H9 (cell line): ENCODE data around the gene SLC22A3. TPM values are rescaled to one million over a fixed set of nuclear protein-coding genes. Genes with fewer than 3 reads are reported as not detected.

ENCODE experiments used
- DNase-seq: peaks from one replicate; pipeline ENCODE4 v3.0.0-alpha.2; 2017
- H2AFZ ChIP-seq: one replicate; pipeline ENCODE4 v1.6.1; 2013; ENCODE audit warnings: mild to moderate bottlenecking, low read length, control low read depth, moderate library complexity
- H2AK5ac ChIP-seq: 2 replicates; pipeline ENCODE4 v1.6.1; 2013; ENCODE audit warnings: low read length, control low read depth, mixed read lengths; ENCODE audit not compliant: insufficient read length
- H2BK120ac ChIP-seq: one replicate; pipeline ENCODE4 v1.6.1; 2013; ENCODE audit warnings: low read depth, mild to moderate bottlenecking, low read length, control low read depth, inconsistent platforms; ENCODE audit not compliant: poor library complexity, severe bottlenecking
- H2BK12ac ChIP-seq: 2 replicates; pipeline ENCODE4 v1.6.1; 2013; ENCODE audit warnings: low read length, control low read depth, mixed read lengths, low read depth; ENCODE audit not compliant: insufficient read length
- H2BK15ac ChIP-seq: 2 replicates; pipeline ENCODE4 v1.6.1; 2013; ENCODE audit warnings: low read depth, low read length, control low read depth
- H2BK20ac ChIP-seq: one replicate; pipeline ENCODE4 v1.6.1; 2013; ENCODE audit warnings: low read depth, mild to moderate bottlenecking, low read length, control low read depth, inconsistent platforms; ENCODE audit not compliant: poor library complexity, severe bottlenecking
- H2BK5ac ChIP-seq: 2 replicates; pipeline ENCODE4 v1.6.1; 2013; ENCODE audit warnings: low read length, control low read depth, mixed read lengths; ENCODE audit not compliant: insufficient read length
- H3K14ac ChIP-seq: 2 replicates; pipeline ENCODE4 v1.6.1; 2013; ENCODE audit warnings: low read length, control low read depth; ENCODE audit not compliant: insufficient read depth
- H3K18ac ChIP-seq: 2 replicates; pipeline ENCODE4 v1.6.1; 2013; ENCODE audit warnings: low read depth, mild to moderate bottlenecking, mixed read lengths, low read length, control low read depth; ENCODE audit not compliant: insufficient read length
- H3K23ac ChIP-seq: 2 replicates; pipeline ENCODE4 v1.6.1; 2013; ENCODE audit warnings: low read length, control low read depth, mixed read lengths, low read depth; ENCODE audit not compliant: insufficient read length
- H3K23me2 ChIP-seq: 2 replicates; pipeline ENCODE4 v1.6.1; 2013; ENCODE audit warnings: low read depth, mild to moderate bottlenecking, mixed read lengths, low read length, control low read depth; ENCODE audit not compliant: insufficient read length, poor library complexity, severe bottlenecking
- H3K27ac ChIP-seq: 2 replicates; pipeline ENCODE4 v1.5.1; 2013; ENCODE audit warnings: low read length, control low read depth, mixed read lengths, low read depth; ENCODE audit not compliant: insufficient read length
- H3K27me3 ChIP-seq: 2 replicates; pipeline ENCODE4 v1.6.1; 2013; ENCODE audit warnings: low read length, control low read depth, inconsistent platforms; ENCODE audit not compliant: insufficient read depth
- H3K4ac ChIP-seq: 2 replicates; pipeline ENCODE4 v1.6.1; 2013; ENCODE audit warnings: low read depth, mild to moderate bottlenecking, control low read depth, inconsistent platforms, low read length, moderate library complexity
- H3K4me1 ChIP-seq: 2 replicates; pipeline ENCODE4 v1.6.1; 2013; ENCODE audit warnings: low read length, control low read depth, inconsistent platforms; ENCODE audit not compliant: insufficient read depth
- H3K4me2 ChIP-seq: 2 replicates; pipeline ENCODE4 v1.6.1; 2013; ENCODE audit warnings: low read length, control low read depth, mixed read lengths; ENCODE audit not compliant: insufficient read length, insufficient read depth
- H3K56ac ChIP-seq: 2 replicates; pipeline ENCODE4 v1.6.1; 2013; ENCODE audit warnings: low read depth, mild to moderate bottlenecking, mixed read lengths, low read length, control low read depth; ENCODE audit not compliant: insufficient read length
- H3K79me1 ChIP-seq: 2 replicates; pipeline ENCODE4 v1.6.1; 2013; ENCODE audit warnings: low read depth, mild to moderate bottlenecking, moderate library complexity, low read length, control low read depth, inconsistent platforms; ENCODE audit not compliant: insufficient read depth, poor library complexity, severe bottlenecking
- H3K79me2 ChIP-seq: 2 replicates; pipeline ENCODE4 v1.6.1; 2013; ENCODE audit warnings: low read length, control low read depth, inconsistent platforms; ENCODE audit not compliant: insufficient read depth
- H3K9ac ChIP-seq: 2 replicates; pipeline ENCODE4 v1.6.1; 2013; ENCODE audit warnings: low read length, control low read depth, mixed read lengths; ENCODE audit not compliant: insufficient read length; ENCODE audit errors: extremely low read depth
- H3K9me3 ChIP-seq: one replicate; pipeline ENCODE4 v1.6.1; 2013; ENCODE audit warnings: low read depth, low read length, inconsistent platforms; ENCODE audit not compliant: control insufficient read depth
- H3T11ph ChIP-seq: one replicate; pipeline ENCODE4 v1.6.1; 2013; ENCODE audit warnings: mild to moderate bottlenecking, low read length, control low read depth, inconsistent platforms
- H4K20me1 ChIP-seq: one replicate; pipeline ENCODE4 v1.6.1; 2013; ENCODE audit not compliant: control insufficient read depth, insufficient read length, insufficient read depth
- H4K5ac ChIP-seq: 2 replicates; pipeline ENCODE4 v1.6.1; 2013; ENCODE audit warnings: low read depth, mild to moderate bottlenecking, mixed read lengths, low read length, control low read depth; ENCODE audit not compliant: insufficient read length
- H4K8ac ChIP-seq: replicated peaks from 2 replicates; pipeline ENCODE4 v1.6.1; 2013; ENCODE audit warnings: low read length, control low read depth, mixed read lengths, low read depth; ENCODE audit not compliant: insufficient read length
- H4K91ac ChIP-seq: 2 replicates; pipeline ENCODE4 v1.6.1; 2013; ENCODE audit warnings: low read depth, mild to moderate bottlenecking, moderate library complexity, mixed read lengths, low read length, control low read depth; ENCODE audit not compliant: insufficient read length
- H3K27ac Mint-ChIP-seq, 3 experiments: 2 replicates in 2 of 3; 3 replicates in 1 of 3; pipeline ENCODE4 v1.8.0; 2020 to 2021; ENCODE audit warnings: mixed read lengths in 3 of 3, mild to moderate bottlenecking in 1 of 3, moderate library complexity in 1 of 3
- H3K27me3 Mint-ChIP-seq: 2 replicates; pipeline ENCODE4 v1.8.0; 2021; ENCODE audit warnings: low read depth, mild to moderate bottlenecking, moderate library complexity, mixed read lengths
- H3K36me3 Mint-ChIP-seq, 3 experiments: 2 replicates in 2 of 3; 3 replicates in 1 of 3; pipeline ENCODE4 v1.8.0; 2020 to 2021; ENCODE audit warnings: low read depth in 3 of 3, mixed read lengths in 3 of 3; ENCODE audit not compliant: insufficient read depth in 1 of 3
- H3K4me1 Mint-ChIP-seq, 2 experiments: 2 replicates each; pipeline ENCODE4 v1.8.0; 2020; ENCODE audit warnings: mixed read lengths in 2 of 2
- H3K4me3 Mint-ChIP-seq, 2 experiments: 2 replicates in 1 of 2; 3 replicates in 1 of 2; pipeline ENCODE4 v1.8.0; 2020 to 2021; ENCODE audit warnings: mild to moderate bottlenecking in 2 of 2, mixed read lengths in 2 of 2, moderate library complexity in 1 of 2
- H3K9me3 Mint-ChIP-seq, 2 experiments: 2 replicates in 1 of 2; 3 replicates in 1 of 2; pipeline ENCODE4 v1.8.0; 2020; ENCODE audit warnings: mild to moderate bottlenecking in 2 of 2, mixed read lengths in 2 of 2, moderate library complexity in 1 of 2
- WGBS: extraction: QIAGEN DNeasy Blood & Tissue Kit; methylation state at CpG from one replicate; pipeline ENCODE4 v1.1.7; 2013; ENCODE audit warnings: missing lambda C conversion rate, low lambda C conversion rate, mixed read lengths; ENCODE audit not compliant: insufficient read length; ENCODE audit errors: extremely low coverage; 5-methylcytosine and 5-hydroxymethylcytosine counted together
- total RNA-seq: library from RNA; stranded (reverse); gene quantifications from 2 replicates; pipeline ENCODE4 v1.2.1, GENCODE V29; 2021
- TF ChIP-seq, protein P1 (sequence below): fragments of 200-600 bp; sonication (generic); conservative IDR thresholded peaks from 3 replicates; pipeline ENCODE4 v1.8.0; 2021; ENCODE audit warnings: antibody characterized with exemption, mild to moderate bottlenecking

The SLC22A3 gene
- total RNA-seq, 1 experiment from 2014 or later: 2.7 TPM

DNA sequence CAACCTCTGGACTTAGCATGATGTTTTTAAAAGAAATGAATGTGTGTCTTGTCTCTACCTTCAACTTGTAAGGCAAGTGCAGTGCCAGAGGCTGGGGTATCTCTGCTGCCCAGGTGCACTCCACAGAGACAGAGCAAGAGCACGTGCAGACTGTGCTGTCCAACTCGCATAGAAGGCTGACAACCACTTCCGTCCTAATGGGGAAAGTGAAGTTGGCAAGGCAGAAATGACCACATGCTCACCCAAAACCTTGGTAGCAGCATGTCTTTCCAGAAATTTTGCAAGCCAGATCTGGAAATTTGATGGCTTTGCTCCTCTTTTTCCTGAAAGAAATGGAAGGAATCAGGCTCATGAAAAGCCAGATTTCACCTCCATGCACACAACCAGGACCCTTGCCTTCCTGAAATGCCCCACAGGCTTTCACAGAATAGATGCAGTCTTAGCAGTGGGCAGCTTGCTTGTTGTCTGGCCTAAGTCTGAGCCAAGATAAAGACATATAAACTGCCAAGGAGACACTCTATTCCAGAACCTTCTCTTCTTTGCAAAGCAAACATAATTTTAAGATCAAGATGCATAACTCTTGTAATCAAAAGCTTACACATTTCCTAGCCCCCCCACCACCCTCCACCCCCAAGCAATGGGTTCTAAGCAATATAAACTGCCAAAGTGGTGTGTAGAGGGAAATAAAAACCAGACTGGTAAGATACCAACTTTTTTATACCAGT is 26.8 kb downstream of the SLC22A3 start:
- Histone ChIP-seq H3K79me1 (no peaks in the 10 kb centered on the region), H3K56ac (no peak overlapping the region), H3K23me2 (no peaks in the 10 kb centered on the region), H3K14ac (no peak overlapping the region), H3K4me1 (no peaks in the 10 kb centered on the region), H2BK20ac (no peak overlapping the region), H3K79me2 (no peaks in the 10 kb centered on the region), H3T11ph (no peak overlapping the region), H2BK5ac (no peak overlapping the region), H3K4me2 (no peak overlapping the region), H2BK15ac (no peak overlapping the region), H3K18ac (no peak overlapping the region), H2BK120ac (no peak overlapping the region), H2BK12ac (no peak overlapping the region), H4K5ac (no peak overlapping the region), H3K9me3 (no peaks in the 10 kb centered on the region), H4K91ac (no peak overlapping the region), H2AK5ac (no peak overlapping the region), H3K4ac (no peak overlapping the region), H3K27me3 (no peaks in the 10 kb centered on the region; the same call in 1 of the 2 replicates), H2AFZ (no peak overlapping the region), H3K27ac (no peak overlapping the region), H3K23ac (no peak overlapping the region), H4K20me1 (no peaks in the 10 kb centered on the region), H3K9ac (no peak overlapping the region), H4K8ac (no peak overlapping the region)
- Mint-ChIP-seq H3K9me3 (peaks cover 9 to 13% of the 10 kb centered on the region in 2 experiments; a peak in 4 of 5 replicates), H3K27me3 (peaks cover 1% of the 10 kb centered on the region), H3K4me1 (peaks cover 0 to 4% of the 10 kb centered on the region in 2 experiments; a peak in 2 of 4 replicates), H3K4me3 (no peak overlapping the region), H3K36me3 (peaks cover 0 to 6% (median 3%) of the 10 kb centered on the region in 3 experiments; a peak in 5 of 7 replicates), H3K27ac (no peak overlapping the region)
- TF ChIP-seq, protein P1, sequence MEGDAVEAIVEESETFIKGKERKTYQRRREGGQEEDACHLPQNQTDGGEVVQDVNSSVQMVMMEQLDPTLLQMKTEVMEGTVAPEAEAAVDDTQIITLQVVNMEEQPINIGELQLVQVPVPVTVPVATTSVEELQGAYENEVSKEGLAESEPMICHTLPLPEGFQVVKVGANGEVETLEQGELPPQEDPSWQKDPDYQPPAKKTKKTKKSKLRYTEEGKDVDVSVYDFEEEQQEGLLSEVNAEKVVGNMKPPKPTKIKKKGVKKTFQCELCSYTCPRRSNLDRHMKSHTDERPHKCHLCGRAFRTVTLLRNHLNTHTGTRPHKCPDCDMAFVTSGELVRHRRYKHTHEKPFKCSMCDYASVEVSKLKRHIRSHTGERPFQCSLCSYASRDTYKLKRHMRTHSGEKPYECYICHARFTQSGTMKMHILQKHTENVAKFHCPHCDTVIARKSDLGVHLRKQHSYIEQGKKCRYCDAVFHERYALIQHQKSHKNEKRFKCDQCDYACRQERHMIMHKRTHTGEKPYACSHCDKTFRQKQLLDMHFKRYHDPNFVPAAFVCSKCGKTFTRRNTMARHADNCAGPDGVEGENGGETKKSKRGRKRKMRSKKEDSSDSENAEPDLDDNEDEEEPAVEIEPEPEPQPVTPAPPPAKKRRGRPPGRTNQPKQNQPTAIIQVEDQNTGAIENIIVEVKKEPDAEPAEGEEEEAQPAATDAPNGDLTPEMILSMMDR: no peak
- DNase-seq: no peak
- no CpG with 5 or more reads among the region's 3 CpGs for WGBS
